Endothelial cell (in vitro differentiated cells): ENCODE data around the gene GNA14. TPM values are rescaled to one million over a fixed set of nuclear protein-coding genes. Genes with fewer than 3 reads are reported as not detected.
A peak's percentile ranks its signal among the peaks of the same experiment; 100 is the strongest.

Experiments
- DNase-seq: peaks from one replicate; pipeline ENCODE4 v3.0.0; 2021; ENCODE audit warnings: low spot score
- H3K27ac Mint-ChIP-seq: one replicate; pipeline ENCODE4 v1.8.0; 2021; ENCODE audit warnings: mixed read lengths, inconsistent platforms; ENCODE audit not compliant: unreplicated experiment
- H3K27me3 Mint-ChIP-seq: one replicate; pipeline ENCODE4 v1.8.0; 2021; ENCODE audit warnings: mild to moderate bottlenecking, moderate library complexity, mixed read lengths, inconsistent platforms; ENCODE audit not compliant: unreplicated experiment
- H3K36me3 Mint-ChIP-seq: one replicate; pipeline ENCODE4 v1.8.0; 2021; ENCODE audit warnings: mild to moderate bottlenecking, low read depth, mixed read lengths, inconsistent platforms; ENCODE audit not compliant: unreplicated experiment
- H3K4me1 Mint-ChIP-seq: one replicate; pipeline ENCODE4 v1.8.0; 2021; ENCODE audit warnings: mild to moderate bottlenecking, mixed read lengths, inconsistent platforms; ENCODE audit not compliant: unreplicated experiment
- H3K4me3 Mint-ChIP-seq: one replicate; pipeline ENCODE4 v1.8.0; 2021; ENCODE audit warnings: mild to moderate bottlenecking, mixed read lengths, inconsistent platforms; ENCODE audit not compliant: unreplicated experiment
- H3K9me3 Mint-ChIP-seq: one replicate; pipeline ENCODE4 v1.8.0; 2021; ENCODE audit warnings: mixed read lengths, inconsistent platforms; ENCODE audit not compliant: unreplicated experiment
- CTCF ChIP-seq: fragments of 200-600 bp; sonication (generic); IDR thresholded peaks from one replicate; pipeline ENCODE4 v1.5.0; 2021; ENCODE audit warnings: antibody characterized with exemption; ENCODE audit not compliant: unreplicated experiment
- total RNA-seq: library from RNA; stranded (reverse); fragmentation: NEBNext Ultra II Directional; extraction: Animal tissue kit (Norgen Biotek cat#: 25700); gene quantifications from one replicate; pipeline ENCODE4 v1.2.1, GENCODE V29; 2021; ENCODE audit not compliant: unreplicated experiment

GNA14 gene
- total RNA-seq, 1 donor from 2014 or later: 10.6 TPM

- Mint-ChIP-seq H3K9me3 (no peaks in the 10 kb centered on the region), H3K27ac (no peak overlapping the region), H3K4me1 (no peaks in the 10 kb centered on the region), H3K4me3 (no peak overlapping the region), H3K36me3 (no peaks in the 10 kb centered on the region), H3K27me3 (peaks cover 3% of the 10 kb centered on the region)
- DNase-seq: no peak
- TF ChIP-seq CTCF: no peak
These were observed 209.5 kb downstream of the GNA14 start for GRCh38 chr9:77438653-77439052.

GRCh38 chr9:77435688-77436087 is 212.4 kb downstream of the GNA14 start:
- Mint-ChIP-seq H3K4me3 (no peak overlapping the region), H3K27me3 (peaks cover 3% of the 10 kb centered on the region), H3K36me3 (no peaks in the 10 kb centered on the region), H3K9me3 (no peaks in the 10 kb centered on the region), H3K4me1 (peaks cover 8% of the 10 kb centered on the region), H3K27ac (no peak overlapping the region)
- no peak for DNase-seq
- no peak for TF ChIP-seq CTCF

GRCh38 chr9:77435277-77435676 is 212.8 kb downstream of the GNA14 start:
- H3K9me3 Mint-ChIP-seq: no peaks in the 10 kb centered on the region
- H3K27ac Mint-ChIP-seq: no peak overlapping the region
- no peak overlapping the region for H3K4me3 Mint-ChIP-seq
- H3K4me1 Mint-ChIP-seq: peaks cover 8% of the 10 kb centered on the region
- DNase-seq: no peak
- H3K36me3 Mint-ChIP-seq: no peaks in the 10 kb centered on the region
- TF ChIP-seq CTCF: no peak
- peaks cover 3% of the 10 kb centered on the region for H3K27me3 Mint-ChIP-seq

- H3K36me3 Mint-ChIP-seq: no peaks in the 10 kb centered on the region
- TF ChIP-seq CTCF: peak; percentile 57
- peaks cover 8% of the 10 kb centered on the region for H3K4me1 Mint-ChIP-seq
- peak; percentile 57 for DNase-seq
- H3K27ac Mint-ChIP-seq: no peak overlapping the region
- H3K27me3 Mint-ChIP-seq: peaks cover 3% of the 10 kb centered on the region
- no peaks in the 10 kb centered on the region for H3K9me3 Mint-ChIP-seq
- H3K4me3 Mint-ChIP-seq: no peak overlapping the region
These were observed 214.3 kb downstream of the GNA14 start for GRCh38 chr9:77433675-77434445.

- no peak overlapping the region for H3K27ac Mint-ChIP-seq
- H3K4me3 Mint-ChIP-seq: no peak overlapping the region
- no peak for DNase-seq
- TF ChIP-seq CTCF: no peak
- H3K36me3 Mint-ChIP-seq: no peaks in the 10 kb centered on the region
- H3K27me3 Mint-ChIP-seq: peaks cover 3% of the 10 kb centered on the region
- H3K4me1 Mint-ChIP-seq: peaks cover 8% of the 10 kb centered on the region
- H3K9me3 Mint-ChIP-seq: no peaks in the 10 kb centered on the region
These were observed 216.1 kb downstream of the GNA14 start for GRCh38 chr9:77432053-77432452.
